Measurements from ENCODE around the gene AP1G1. TPM values are rescaled to one million over a fixed set of nuclear protein-coding genes. Genes with fewer than 3 reads are reported as not detected.

Gene AP1G1
- total RNA-seq, 1 donor from 2014 or later = 90.0 TPM

DNA sequence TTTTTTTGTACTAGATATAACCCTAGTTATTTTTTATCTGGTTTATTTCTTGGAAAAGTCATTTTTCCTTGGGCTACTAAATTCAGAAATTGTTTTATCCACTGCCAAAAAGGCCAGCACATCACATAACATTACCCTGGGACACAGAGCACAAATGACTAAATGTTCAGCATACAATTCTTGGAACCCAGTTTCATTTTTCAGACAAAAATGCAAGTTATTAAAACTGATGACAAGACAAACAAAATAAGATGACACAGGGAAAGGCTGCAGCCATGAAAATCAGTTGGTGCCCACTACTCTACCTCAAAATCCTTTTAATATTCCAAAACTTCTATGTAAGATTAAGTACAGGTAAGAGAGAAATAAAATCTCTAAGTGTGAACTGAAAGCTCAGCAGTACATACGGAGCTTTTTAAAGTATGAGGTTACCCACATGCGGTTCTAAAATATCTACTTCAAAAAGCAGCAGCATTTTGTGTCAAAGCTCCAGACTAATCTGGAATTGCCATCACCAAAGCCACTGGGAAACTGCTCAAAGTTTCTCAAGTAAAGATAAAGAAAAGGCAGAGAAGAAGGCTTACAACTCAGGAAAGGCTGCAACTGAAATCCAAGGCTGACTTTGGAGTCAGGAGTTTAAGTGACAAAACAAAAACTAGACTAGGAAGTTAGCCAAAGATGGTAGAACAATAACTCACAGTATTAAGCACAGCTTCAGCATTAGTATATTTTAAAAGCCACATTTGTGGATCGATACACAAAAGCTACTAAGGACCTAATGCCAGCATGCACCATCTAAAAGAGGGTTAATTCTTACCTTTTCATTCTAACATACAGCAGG lies 41.4 kb downstream of the AP1G1 start:
- H3K36me3 ChIP-seq = peaks cover 86% of the 10 kb centered on the region
- H3K4me3 ChIP-seq = no peak overlapping the region
- ATAC-seq = no peak
- H3K27me3 ChIP-seq = no peaks in the 10 kb centered on the region
- no peak for DNase-seq
- no peaks in the 10 kb centered on the region for H3K9me3 ChIP-seq
- H3K4me1 ChIP-seq = no peaks in the 10 kb centered on the region
- no peak overlapping the region for H3K27ac ChIP-seq
- intact Hi-C loops (cut with DNase I) = no loop called here
- TF ChIP-seq, protein P1, sequence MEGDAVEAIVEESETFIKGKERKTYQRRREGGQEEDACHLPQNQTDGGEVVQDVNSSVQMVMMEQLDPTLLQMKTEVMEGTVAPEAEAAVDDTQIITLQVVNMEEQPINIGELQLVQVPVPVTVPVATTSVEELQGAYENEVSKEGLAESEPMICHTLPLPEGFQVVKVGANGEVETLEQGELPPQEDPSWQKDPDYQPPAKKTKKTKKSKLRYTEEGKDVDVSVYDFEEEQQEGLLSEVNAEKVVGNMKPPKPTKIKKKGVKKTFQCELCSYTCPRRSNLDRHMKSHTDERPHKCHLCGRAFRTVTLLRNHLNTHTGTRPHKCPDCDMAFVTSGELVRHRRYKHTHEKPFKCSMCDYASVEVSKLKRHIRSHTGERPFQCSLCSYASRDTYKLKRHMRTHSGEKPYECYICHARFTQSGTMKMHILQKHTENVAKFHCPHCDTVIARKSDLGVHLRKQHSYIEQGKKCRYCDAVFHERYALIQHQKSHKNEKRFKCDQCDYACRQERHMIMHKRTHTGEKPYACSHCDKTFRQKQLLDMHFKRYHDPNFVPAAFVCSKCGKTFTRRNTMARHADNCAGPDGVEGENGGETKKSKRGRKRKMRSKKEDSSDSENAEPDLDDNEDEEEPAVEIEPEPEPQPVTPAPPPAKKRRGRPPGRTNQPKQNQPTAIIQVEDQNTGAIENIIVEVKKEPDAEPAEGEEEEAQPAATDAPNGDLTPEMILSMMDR (IDR thresholded peaks at IDR 0.05) = no peak

DNA sequence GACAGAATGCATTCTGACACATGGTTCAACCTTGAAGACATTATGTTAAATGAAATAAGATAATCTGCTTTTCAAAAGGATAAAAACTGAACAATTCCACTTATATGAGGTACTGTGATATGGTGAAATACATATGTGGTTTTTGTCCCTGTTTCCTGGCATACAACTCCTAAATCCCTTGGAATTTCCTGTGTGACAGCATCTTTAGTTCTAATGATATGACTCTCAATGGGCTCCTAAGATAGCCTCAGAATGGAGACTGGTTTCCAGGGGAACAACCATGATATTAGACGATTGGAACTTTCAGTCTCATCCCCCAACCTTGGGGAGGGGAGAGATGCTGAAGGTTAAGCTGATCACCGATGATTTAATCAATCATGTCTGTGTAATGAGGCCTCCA lies 46.4 kb downstream of the AP1G1 start:
- intact Hi-C loops (cut with DNase I) = no loop called here
- Histone ChIP-seq H3K27me3 (no peaks in the 10 kb centered on the region), H3K4me3 (no peak overlapping the region), H3K27ac (no peak overlapping the region), H3K36me3 (peaks cover 94% of the 10 kb centered on the region), H3K9me3 (no peaks in the 10 kb centered on the region), H3K4me1 (no peaks in the 10 kb centered on the region)
- TF ChIP-seq, protein P1 (IDR thresholded peaks at IDR 0.05) = no peak
- DNase-seq = no peak
- ATAC-seq = no peak

DNA sequence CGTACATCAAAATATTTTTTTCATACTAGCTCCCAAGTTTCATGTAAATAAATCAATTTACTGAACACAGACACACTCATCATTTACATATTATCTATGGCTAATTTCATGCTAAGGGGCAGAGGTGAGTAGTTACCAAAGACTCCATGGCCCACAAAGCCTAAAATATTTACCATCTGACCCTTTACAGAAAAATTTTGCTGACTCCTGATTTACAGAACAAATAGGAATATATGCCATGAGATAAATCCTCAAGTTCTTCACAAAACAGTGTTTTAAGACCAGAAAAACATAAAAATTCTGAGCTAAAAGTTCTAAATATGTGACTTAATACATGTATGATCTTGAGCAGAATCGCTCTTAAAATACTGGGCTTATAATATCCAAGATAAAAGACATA lies 47.5 kb downstream of the AP1G1 start:
- Histone ChIP-seq H3K4me1 (no peaks in the 10 kb centered on the region), H3K27me3 (no peaks in the 10 kb centered on the region), H3K4me3 (no peak overlapping the region), H3K27ac (no peak overlapping the region), H3K36me3 (peaks cover 96% of the 10 kb centered on the region), H3K9me3 (no peaks in the 10 kb centered on the region)
- ATAC-seq (no peak), DNase-seq (no peak)
- TF ChIP-seq, protein P1 (IDR thresholded peaks at IDR 0.05) = no peak
- intact Hi-C loops (cut with DNase I) = no loop called here

DNA sequence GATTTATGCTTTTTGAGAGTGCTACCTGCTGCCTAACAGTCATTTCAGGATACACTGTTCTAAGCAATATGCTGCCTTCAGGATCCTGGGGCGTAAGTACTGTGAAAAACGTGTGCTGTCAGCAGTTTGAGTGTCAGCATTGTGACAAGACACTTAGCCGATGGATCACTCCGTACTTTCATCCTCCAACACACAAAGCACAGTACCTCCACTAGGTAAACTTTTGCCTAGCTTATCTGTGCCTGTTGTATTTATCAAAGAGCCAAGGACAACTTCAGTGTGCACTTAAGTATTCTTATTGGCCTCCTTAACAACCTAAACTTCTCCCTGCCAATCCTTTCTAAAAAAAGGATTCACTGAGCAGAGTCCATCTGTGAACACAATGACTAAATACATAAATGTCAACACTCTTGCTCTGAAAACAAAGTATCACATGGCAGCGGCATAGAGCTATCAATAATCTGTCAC lies 50.3 kb downstream of the AP1G1 start:
- ATAC-seq = no peak
- intact Hi-C loops (cut with DNase I) = no loop called here
- Histone ChIP-seq H3K27me3 (no peaks in the 10 kb centered on the region), H3K36me3 (peaks cover 98% of the 10 kb centered on the region), H3K27ac (no peak overlapping the region), H3K4me1 (no peaks in the 10 kb centered on the region), H3K4me3 (no peak overlapping the region), H3K9me3 (no peaks in the 10 kb centered on the region)
- TF ChIP-seq, protein P1 (IDR thresholded peaks at IDR 0.05) = no peak
- DNase-seq = no peak

DNA sequence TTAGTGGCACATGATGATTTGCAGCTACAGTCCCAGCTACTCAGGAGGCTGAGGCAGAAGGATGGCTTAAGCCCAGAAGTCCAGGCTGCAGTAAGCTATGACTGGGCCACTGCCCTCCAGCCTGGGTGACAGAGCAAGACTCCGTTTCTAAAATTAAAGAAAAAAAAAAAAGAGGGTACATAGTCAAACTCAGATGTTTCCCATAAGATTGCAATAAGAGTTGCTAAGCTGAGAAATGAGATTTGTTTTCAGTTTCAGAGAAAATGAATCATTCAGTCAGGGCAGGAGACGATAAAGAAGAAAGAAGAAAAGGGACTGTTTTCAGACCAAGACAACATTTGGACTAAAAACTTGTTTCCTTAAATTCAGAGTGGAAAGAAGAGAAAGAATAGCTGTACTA lies 54.0 kb downstream of the AP1G1 start:
- TF ChIP-seq, protein P1 (IDR thresholded peaks at IDR 0.05) = no peak
- no peaks in the 10 kb centered on the region for H3K4me1 ChIP-seq
- H3K27me3 ChIP-seq = no peaks in the 10 kb centered on the region
- peaks cover 84% of the 10 kb centered on the region for H3K36me3 ChIP-seq
- no peak for DNase-seq
- H3K9me3 ChIP-seq = no peaks in the 10 kb centered on the region
- no peak overlapping the region for H3K4me3 ChIP-seq
- H3K27ac ChIP-seq = no peak overlapping the region
- ATAC-seq = no peak
- intact Hi-C loops (cut with DNase I) = no loop called here

Data from upper lobe of right lung (tissue), 1 donor.